ENCODE results near the gene SULF2.

SULF2 gene

DNA sequence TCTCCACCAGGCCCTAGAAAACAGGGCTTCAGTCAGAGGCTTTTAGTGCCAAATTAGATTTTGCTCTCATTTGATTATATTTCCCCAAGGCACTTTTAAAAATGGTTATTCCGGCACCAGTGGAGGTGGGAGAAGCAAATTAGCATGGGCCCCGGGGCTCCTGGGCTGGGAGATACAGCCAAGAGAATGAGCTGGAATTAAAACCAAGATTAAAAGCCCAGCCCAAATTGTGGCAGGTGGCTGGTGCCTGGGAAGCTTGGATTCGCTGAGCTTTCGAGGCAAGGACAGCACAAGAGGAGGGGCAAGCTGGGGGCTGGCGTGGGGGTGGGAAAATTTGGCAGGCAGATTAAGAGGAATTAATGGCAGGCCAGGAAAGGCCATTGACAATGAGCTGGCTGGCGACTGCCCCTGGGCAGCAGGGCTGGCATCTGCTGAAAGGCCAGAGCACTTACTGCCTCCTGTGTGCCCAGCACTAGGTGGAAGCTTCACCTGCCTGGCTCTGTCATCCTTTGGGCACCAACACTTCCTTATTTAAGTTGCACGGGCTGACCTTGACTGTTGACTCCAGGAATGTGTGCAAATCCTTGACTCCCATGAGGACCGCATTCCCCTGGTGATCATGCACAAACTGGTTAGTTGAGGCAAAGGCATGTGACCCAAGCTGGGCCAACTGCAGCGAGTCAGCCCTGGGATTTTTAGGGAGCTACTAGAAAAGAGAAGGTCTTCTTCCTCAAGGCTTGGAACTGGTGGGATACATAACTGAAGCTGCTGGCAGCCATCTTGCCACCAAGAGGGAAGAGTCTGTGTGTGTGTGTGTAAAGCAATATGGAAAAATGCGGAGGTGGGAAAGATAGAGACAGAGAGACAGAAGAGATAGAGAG lies 76.1 kb downstream of the SULF2 start:
- DNase-seq: no peak

DNA sequence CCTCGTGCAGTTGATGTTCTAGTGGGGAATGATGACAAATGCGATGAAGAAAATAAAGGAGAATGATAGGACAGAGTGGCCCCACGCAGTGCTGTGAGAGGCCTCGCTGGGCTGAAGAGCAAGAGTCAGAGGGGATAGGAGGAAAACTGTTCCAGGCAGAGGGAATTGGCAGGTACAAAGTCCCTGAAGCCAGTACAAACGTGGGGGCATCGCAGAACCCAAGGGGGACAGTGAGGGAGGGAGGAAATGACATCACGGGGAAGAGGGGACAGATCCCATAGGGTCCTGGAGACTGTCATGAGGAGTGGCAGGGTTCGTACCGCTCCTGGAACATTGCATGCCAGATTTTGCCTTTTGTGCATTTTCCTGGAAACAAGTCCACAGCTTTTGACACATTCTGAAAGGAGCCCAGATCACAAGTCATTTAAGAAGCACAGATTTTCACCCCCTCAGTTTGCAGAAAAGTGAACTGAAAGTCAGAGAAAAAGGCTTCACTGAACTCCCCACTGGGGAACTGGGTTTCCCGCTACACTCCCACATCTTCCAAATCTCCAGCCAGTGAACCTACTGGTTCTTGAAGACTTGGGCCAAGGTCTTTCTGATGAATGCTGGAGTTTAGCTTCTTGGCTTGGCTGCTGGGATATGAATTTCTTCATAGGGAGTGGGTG lies 77.0 kb downstream of the SULF2 start:
- no peak for DNase-seq

DNA sequence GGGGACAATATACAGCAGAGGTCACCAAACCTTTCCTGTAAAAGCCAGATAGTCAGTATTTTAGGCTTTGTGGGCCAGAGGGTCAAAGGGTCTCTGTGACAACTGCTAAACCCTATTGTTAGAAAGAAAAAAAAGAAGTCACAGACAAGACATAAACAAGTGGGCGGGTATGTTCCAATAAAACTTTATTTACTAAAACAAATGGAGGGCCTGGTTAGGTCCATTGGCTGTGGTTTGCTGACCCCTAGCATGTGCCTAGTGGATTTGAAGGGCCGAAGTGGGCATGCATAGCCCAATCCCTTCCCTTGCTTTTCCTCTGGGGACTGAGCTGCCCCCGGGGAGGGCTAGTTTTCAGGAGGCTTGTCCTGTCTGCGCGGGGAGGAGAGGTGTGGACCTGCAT lies 78.9 kb downstream of the SULF2 start:
- DNase-seq: no peak

DNA sequence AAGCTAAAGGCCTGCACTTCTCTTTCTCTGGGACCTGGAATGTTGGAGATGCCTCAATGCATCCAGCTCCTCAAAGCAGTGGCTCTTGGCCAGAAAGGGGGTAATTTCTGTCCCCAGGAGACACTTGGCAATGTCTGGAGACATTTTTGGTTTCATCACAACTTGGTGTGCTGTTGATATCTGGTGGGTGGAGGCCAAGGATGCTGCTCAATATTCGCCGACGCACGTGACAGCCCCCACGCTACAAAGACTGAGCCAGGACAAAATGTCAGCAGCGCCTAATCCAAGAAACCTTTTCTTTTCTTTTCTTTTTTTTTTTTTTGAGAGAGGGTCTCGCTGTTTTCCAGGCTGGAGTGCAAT lies 79.8 kb downstream of the SULF2 start:
- no peak for DNase-seq

DNA sequence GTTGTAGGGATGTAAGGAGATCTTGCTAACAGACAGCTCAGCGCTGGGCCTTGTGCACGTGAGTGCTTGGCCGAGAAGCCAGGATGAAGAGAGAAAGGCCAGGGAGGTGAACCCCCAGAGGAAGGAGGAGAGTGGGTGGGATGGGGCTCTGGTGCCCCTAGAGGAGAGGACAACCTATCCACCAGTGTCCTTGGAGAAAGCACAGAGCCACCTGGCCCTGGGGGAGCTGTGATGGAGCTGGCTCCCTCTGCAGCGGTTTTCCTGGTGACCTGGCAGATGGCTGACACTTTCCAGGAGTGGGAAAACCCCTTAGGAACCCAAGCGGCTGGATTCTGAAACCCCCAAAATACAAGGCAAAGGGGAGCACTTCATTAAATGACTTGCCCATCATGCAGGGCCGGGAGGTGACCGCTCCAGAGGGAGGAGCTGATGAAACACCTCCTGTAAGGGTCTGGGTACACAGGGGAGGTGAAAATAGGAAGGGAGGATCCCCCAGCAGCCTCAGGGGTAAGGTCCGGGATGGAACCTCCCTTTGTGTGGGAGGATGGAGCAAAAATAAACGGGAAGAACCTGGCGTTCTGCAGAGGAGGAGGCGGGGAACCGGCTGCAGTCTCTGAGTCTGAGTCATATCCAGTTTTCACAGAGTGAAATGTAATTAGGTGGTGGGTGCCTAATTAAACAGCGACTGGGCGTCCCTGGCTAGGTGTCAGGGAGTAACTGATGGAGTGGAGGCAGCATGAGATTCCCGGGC lies 80.4 kb downstream of the SULF2 start:
- no peak for DNase-seq

DNA sequence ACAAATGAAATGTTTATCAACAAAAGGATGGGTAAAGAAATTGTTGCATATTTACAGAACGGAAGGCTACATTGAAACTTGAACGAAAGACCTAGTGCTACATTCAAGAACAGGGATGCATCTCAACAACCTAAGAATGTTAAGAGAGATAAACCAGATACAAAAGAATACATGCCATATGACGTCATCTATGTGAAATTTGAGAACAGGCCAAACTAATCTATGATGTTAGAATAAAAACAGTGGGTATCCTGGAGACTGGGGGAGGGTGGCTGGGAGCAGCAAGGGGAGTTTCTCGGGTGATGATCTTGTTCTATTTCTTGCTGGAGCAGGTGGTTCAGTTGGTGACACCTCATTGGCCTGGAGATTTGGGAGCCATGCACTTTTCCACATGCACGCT lies 81.5 kb downstream of the SULF2 start:
- DNase-seq: no peak

DNA sequence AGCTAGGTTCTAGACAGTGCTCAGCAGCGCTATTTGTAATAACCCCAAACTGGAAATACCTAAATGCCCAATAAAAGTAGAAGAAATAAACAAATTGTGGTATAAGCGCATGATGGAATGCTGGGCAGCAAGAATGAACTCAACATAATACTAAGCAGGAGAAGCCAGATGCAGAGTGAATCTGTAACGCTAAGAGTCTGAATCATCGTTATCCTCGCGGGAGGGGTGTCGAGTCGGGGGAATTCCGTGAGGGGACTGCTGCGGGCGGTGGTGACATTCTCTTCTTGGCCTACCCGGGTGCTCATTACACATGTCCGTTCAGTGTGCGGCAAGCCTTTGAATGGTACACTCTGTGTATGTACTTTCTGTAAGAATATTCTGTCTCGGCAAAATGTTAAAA lies 83.7 kb downstream of the SULF2 start:
- no peak for DNase-seq

DNA sequence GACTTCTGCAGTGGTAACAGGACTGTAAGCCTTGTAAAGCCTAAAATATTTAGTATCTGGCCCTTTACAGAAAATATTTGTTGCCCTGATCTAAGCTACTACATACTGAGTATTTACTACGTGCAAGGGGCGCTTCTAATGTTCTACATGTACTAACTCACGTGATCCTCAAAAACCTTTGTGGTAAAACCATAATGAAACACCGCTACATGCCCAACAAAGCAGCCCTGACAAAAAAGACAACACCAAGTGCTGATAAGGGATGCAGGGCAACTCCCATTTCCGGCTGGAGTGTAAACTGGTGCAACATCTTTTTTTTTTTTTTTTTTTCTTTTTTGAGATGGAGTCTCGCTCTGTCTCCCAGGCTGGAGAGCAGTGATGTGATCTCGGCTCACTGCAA lies 85.0 kb downstream of the SULF2 start:
- no peak for DNase-seq

DNA sequence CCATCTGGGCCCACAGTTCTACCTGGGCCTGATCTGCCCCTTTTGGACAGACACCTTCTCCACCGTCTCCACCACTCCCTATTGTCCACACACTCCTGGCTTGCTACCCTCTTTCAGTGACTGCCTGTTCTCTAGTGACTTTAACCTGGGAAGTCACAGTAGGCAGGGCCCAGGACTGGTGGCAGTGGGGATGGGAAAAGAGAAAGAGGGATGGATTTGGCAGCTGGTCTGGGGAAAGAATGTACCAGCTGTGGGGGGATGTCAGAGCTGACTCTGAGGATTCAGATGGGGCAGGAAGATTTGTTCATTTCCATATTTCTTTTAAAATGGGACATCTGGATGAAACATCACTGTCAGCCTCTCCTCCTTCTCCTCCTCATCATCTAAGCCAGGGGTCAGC lies 85.5 kb downstream of the SULF2 start:
- no peak for DNase-seq

DNA sequence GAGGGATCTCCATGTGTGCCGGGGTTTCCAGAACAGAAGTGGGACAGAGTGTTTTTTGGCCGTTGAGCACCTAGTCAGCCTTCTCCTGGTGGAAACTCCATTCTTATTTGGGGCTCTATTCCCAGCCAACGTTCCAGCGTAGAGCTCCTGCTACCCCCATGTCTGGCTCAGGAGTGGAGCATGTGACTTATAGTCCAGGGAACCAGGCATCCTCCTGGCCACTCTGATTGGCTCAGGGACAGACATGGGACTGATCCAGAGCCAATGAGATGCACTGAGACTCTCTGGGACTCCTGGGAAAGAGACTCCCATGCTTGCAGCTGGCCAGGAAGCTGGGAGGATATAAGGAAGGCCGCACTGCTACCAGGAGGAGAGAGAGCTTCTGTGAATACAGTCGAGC lies 87.1 kb downstream of the SULF2 start:
- DNase-seq: no peak

DNA sequence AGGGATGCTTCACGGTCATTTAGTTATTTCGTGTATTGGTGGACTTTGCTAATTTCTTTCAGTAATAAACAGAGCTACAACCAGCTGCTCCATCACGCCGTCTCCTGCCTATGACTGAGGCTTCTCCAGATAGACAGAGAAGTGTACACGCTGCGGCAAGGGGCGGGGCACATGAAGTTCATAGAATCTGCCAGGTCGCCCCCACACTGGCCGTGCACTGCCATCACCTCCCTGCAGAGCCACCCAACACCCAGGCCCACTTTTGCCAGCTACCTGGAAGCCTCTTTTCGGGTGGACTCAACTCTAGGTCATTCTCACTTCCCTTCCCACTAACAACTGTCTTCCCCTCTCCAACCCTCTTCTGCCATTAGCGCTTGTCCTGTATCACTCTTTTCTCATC lies 88.4 kb downstream of the SULF2 start:
- no peak for DNase-seq

DNA sequence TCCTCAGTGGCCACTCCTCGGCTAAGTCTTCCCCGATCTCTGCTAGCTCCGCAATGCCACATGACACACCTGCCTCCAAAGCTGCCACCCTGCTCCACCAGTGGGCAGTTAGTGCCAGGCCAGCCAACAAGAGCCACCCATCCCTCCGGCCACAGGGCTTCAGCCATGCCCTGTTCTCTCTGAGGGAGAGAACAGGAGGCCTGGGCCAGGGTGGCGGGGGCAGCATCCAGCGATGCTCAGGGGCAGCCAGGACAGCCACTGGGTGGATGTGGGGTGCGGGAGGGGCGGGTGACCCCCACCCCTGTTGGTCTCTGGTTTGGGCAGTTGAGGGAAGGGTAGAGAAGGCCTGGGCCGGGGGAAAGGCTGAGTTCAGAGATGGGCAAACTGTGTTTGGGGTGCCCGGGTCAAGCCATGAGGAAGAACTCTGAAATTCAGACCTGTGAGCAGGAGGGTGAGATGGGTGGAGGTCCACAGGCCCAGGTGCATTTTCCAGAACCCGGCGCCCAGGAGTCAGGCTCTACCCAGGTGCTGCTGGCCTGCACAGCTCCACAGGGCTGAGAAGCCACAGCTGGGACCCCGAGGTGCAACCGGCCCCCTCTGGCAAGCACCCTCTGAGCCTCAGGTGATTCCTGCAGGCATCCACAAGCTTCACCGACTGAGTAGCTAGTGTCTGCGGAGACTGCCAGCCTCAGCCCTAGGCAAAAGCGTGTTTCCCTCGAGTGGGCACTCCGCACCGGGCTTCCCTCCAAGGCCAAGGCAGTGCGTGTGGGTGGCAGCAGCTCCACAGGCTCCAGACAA lies 91.1 kb downstream of the SULF2 start:
- DNase-seq: no peak

DNA sequence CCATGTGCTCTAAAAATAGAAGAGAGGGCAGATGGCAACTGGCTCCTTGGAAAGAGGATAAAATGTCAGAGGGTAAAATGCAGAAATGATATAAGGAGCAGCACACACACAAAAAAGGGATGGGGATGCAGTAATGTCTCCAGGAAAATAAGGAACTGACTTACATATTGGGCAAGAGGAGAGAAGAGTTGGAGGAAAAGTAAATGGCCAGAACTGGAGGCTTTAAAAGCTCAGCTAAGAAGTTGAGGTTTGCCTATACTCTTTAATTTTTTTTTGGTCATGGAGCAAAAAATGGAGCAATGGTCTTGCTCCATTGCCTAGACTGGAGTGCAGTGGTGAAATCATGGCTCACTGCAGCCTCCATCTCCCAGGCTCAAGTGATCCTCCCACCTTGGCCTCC lies 93.7 kb downstream of the SULF2 start:
- no peak for DNase-seq

DNA sequence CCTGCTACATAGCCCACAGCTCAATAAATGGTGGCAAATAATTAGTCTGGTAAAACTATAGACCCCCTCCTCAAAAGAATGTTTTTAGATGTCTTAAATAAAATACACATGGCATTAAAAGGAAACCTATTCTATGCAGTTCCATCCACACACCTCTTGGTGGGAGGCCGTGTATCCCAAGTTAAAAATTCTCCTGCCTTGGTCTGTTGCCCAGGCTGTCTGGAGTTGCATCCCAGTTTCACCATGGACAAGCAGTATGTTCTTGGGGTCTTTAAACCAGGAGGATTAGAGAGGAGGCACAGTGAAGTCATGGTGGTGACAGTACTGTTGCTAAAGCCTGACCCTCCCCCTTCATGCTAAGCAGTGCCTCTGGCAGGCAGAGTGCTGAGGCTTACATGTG lies 95.5 kb downstream of the SULF2 start:
- no peak for DNase-seq

DNA sequence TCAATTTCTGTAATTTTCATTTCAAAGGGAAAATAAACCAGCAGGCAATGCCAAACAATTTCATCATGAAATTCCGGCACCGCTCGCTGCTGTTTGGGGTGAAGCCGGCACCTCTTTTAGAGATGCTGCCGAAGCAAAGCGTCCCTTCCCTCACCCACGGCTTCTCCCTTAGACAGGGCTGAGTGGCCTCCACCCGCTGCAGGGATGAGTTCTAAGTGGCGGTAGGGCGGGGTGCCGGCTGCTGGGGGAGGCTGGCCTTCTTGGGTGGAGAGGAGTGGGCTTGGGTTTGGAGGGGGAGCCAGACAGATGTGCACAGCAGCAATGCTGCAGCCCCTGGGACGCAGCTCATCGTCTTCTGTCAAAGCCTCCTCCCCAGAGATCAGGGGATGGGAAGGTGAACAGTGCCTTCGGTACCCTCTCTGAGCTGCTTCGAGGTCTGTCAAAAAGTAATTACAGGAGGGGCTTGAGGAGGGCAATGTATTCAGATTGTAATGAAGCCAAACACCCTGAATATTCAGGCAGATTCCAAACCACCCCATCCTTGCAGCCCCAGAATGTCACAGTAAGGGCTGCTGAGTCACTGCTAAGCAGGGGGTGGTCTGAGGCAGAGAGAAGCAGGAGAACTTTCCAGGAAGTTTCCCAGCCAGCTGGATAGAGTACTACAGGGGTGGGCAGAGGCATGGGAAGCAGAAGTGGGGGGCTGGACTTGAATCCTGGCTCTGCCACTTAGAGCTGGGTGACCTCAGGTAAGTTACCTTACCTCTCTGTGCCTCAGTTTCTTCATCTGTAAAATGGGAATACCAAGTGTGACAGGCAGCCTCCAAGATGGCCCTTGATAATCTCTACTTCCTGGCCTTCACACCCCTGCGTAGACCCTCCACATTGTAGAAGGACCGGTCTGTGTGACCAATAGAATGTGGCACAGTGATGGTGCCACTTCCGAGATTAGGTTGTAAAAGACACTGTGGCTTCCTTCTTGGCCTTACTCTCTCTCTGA lies 96.6 kb downstream of the SULF2 start:
- no peak for DNase-seq

DNA sequence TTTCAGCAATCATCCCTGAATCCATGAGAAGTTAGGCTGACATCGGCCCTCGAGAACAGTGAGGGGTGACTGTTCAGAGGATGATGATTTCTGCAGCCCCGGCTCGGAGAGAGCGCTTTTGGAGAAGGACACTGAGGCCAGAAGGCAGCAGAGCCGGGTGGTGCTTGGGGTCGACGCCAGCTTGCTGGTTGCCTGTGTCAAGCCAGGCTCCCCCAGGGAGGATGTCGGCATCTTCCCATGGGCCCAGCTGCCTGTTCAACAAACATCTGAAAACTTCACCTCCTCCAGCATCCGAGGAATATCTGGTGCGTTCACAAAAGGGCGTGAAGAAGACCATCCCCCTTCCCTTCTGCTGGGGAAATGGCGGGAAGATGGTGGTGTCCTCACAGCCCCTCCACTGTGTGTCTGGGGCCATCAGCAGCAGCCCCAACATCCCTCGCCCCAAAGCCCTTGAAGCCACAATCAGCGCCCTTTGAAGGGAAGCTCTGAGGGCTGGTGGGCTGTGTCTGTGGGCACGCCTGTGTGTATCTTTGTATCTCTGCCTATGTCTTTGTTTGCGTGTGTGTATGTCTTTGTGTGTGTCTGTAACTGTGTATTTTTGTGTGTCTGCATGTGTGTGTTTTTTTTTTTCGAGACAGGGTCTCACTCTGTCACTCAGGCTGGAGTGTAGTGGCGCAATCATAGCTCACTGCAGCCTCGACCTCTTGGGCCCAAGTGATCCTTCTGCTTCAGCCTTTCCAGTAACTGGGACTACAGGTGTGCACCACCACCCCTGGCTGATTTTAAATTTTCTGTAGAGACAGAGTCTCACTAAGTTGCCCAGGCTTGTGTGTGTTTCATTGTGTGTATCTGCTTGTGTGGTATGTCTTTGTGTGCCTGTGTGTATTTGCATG lies 97.9 kb downstream of the SULF2 start:
- DNase-seq: no peak

DNA sequence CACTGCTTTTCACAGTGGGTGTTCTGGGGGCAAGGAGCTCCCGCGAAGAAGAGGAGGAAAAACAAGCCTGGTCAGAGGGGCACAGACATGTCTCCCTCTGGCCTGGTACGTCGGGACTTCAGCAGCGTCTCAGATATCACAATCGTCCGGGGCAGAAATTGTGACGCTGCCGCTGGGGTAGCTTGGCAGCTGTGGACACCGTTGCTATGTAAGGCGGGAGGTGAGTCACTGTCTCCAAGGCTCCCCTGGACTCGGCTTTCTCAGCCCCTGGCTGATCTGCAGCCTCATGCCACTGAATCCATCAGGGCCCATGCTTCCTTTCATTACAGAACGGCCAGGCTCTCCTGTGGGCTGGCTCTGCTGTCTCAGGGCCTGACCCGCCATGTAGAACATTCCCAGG lies 98.7 kb downstream of the SULF2 start:
- DNase-seq: no peak

DNA sequence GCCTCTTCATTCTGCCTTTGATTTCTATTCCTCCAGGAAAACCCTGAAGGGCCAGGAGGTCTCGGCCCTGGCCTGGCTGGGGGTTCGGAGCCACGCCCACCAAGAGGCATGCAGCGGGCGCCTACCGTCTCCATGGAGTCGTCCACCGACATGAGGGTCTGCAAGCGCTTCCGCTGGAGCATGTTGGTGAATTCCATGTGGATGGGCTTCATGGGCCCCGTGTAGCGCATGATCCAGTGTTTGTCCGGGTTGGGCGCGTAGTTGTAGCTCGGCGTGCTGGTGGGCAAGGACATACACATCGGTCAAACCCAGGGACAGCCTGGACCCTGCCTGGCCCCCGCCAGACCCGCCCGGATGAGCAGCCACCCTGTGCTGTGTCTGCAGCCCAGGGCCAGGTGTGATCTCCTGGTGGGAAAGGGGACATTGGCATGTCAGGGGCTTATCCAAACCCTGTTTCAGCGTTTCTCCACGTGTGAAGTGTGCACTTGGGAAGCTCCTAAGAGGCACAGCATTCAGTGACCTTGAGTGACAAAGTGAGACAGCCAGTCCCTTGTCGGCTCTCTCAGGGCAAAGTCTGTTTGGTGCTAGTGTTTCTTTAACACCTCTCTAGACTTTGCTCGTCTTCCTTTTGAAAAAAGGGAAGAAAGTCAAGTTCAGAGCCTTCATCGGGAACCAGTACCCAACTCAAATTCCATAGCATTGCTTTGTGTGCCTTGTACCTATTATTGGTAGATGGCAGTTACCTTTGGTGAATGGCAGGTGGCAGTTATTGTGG lies 100.8 kb downstream of the SULF2 start:
- no peak for DNase-seq

DNA sequence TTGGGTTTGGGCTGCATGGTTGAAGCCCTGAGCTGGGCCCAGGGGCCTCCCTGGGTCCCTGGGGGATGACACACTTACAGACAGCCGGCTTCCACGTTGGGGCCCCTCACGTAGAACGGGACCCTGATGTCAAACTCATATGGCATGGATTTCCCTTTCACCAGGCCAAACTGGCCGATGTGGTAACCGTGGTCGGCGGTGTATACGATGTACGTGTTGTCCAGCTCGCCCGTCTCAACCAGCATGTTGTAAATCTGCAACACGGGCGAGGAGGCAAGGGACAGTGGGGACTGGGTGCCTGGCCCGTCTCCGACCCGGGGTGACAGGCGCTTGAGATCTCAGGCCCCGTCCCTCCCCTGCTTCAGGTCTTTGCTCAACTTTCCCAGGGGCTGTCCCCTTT lies 102.4 kb downstream of the SULF2 start:
- no peak for DNase-seq
